ENCODE data around the gene LOXHD1.

Gene LOXHD1

DNA sequence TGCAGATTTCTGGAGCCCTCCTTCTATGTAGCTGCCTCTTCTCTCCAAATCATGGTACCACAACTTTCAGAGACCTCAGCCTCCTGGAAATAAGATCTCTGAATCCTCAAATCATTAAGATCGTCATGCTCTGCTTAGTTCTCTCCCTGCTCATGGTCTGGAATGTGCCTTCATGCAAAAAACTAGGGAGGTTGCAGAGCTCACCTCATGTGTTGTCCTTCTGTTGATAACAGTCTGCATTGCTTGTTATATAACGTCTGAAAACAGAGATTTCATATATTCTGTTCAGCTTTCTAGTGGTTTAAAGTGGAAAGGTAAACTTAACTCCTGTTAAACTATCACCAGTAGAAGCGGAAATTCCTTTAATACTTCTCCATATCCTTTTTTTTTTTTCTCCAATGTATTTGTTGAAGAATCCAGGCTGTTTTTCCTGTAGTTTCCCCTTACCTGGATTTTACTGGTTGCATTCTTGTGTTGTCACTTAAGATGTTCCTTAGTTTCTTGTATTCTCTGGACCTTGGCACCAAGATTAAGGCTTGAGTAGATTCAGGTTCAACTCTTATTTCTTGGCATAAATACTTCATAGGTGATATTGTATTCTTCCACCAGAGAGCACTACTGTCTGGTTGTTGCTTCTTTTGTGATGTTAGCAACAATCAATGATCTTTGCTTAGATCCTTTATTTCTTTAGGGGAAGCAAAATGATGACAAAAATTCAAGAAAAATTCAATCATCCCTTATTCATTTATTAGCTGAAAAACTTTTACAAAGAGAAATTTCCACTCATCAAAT, 211.3 kb downstream of the LOXHD1 start:
- DNase-seq (no peak), ATAC-seq (ENCODE audit: insufficient read depth, low read depth) (no peak)
- H3K4me1 ChIP-seq (ENCODE audit: insufficient read depth, low read length): no peaks in the 10 kb centered on the region
- no peak overlapping the region for H3K27ac ChIP-seq (ENCODE audit: low read length)
- no peak overlapping the region for H2AFZ ChIP-seq (ENCODE audit: low read depth, low read length)
- H3K4me2 ChIP-seq (ENCODE audit: insufficient read depth, low read length): no peak overlapping the region
- H3K4me3 ChIP-seq (ENCODE audit: low read depth in 1 of 2, low read length in 2 of 2): no peak overlapping the region
- no peaks in the 10 kb centered on the region for H3K79me2 ChIP-seq (ENCODE audit: insufficient read depth, low read length)
- no peaks in the 10 kb centered on the region for H3K27me3 ChIP-seq (ENCODE audit: insufficient read depth, low read length, poor library complexity)
- no peak for TF ChIP-seq EZH2 (IDR thresholded peaks at IDR 0.05; ENCODE audit: borderline replicate concordance, low read depth, low read length, severe bottlenecking)
- TF ChIP-seq, protein P1, sequence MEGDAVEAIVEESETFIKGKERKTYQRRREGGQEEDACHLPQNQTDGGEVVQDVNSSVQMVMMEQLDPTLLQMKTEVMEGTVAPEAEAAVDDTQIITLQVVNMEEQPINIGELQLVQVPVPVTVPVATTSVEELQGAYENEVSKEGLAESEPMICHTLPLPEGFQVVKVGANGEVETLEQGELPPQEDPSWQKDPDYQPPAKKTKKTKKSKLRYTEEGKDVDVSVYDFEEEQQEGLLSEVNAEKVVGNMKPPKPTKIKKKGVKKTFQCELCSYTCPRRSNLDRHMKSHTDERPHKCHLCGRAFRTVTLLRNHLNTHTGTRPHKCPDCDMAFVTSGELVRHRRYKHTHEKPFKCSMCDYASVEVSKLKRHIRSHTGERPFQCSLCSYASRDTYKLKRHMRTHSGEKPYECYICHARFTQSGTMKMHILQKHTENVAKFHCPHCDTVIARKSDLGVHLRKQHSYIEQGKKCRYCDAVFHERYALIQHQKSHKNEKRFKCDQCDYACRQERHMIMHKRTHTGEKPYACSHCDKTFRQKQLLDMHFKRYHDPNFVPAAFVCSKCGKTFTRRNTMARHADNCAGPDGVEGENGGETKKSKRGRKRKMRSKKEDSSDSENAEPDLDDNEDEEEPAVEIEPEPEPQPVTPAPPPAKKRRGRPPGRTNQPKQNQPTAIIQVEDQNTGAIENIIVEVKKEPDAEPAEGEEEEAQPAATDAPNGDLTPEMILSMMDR (IDR thresholded peaks at IDR 0.05; ENCODE audit: borderline replicate concordance, extremely low read depth, low read length, poor library complexity, severe bottlenecking): no peak
- peaks cover 27% of the 10 kb centered on the region for H3K36me3 ChIP-seq (ENCODE audit: insufficient read depth, low read length)
- peaks cover 8% of the 10 kb centered on the region for H3K9me3 ChIP-seq (ENCODE audit: insufficient read depth, low read length, severe bottlenecking)
- no peak overlapping the region for H3K9ac ChIP-seq (ENCODE audit: low read depth, low read length)
- H4K20me1 ChIP-seq (ENCODE audit: insufficient read depth, low read length): no peaks in the 10 kb centered on the region

DNA sequence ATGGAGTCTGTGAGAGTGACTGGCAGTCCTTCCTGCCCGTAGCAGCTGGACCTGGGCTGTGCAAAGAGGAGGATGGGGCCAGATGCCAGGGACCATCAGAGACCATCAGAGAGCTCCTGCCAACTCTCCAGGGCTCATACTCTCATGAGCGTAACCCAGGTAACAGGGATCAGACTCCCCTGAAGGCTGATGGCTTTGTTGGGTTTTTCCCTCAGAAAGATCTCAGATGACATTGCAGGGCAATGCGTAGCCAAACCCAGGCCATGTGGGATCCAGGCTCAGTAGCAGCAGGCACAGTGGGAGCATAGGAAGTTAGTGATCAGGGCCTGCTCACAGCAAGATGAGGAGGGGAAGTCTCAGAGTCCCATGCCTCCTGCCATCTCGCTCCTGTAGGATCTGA, 218.0 kb downstream of the LOXHD1 start:
- Histone ChIP-seq H2AFZ (ENCODE audit: low read depth, low read length) (no peak overlapping the region), H3K4me1 (ENCODE audit: insufficient read depth, low read length) (peaks cover 3% of the 10 kb centered on the region; the same call in 1 of the 2 replicates), H3K79me2 (ENCODE audit: insufficient read depth, low read length) (no peaks in the 10 kb centered on the region), H3K36me3 (ENCODE audit: insufficient read depth, low read length) (no peaks in the 10 kb centered on the region), H3K4me3 (ENCODE audit: low read depth in 1 of 2, low read length in 2 of 2) (no peak overlapping the region), H3K9me3 (ENCODE audit: insufficient read depth, low read length, severe bottlenecking) (no peaks in the 10 kb centered on the region), H3K9ac (ENCODE audit: low read depth, low read length) (no peak overlapping the region), H3K27ac (ENCODE audit: low read length) (no peak overlapping the region), H3K4me2 (ENCODE audit: insufficient read depth, low read length) (no peak overlapping the region), H3K27me3 (ENCODE audit: insufficient read depth, low read length, poor library complexity) (no peaks in the 10 kb centered on the region), H4K20me1 (ENCODE audit: insufficient read depth, low read length) (no peaks in the 10 kb centered on the region)
- DNase-seq (no peak), ATAC-seq (ENCODE audit: insufficient read depth, low read depth) (no peak)
- no peak for TF ChIP-seq EZH2 (IDR thresholded peaks at IDR 0.05; ENCODE audit: borderline replicate concordance, low read depth, low read length, severe bottlenecking)
- TF ChIP-seq, protein P1 (IDR thresholded peaks at IDR 0.05; ENCODE audit: borderline replicate concordance, extremely low read depth, low read length, poor library complexity, severe bottlenecking): no peak

DNA sequence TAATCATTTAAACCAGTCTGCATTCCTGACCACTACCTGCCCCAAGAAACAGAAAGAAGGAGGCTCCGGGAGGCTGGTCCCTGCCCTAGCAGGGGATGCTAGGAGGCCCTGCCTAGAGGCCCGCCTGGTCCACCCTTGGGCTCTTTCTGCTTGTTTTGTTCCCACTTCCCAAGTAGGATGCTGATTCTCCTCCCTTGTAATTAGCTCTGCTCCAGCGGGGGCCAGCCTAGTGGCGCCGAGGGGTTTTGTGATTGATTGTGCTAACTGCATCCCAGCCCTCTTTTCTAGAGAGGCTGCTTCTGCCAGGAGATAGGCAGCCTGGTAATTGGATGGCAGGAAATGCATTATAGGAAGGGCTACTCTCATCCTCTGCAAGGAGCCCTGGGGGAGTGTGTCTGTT, 220.0 kb downstream of the LOXHD1 start:
- Histone ChIP-seq H3K79me2 (ENCODE audit: insufficient read depth, low read length) (no peaks in the 10 kb centered on the region), H3K27ac (ENCODE audit: low read length) (no peak overlapping the region), H4K20me1 (ENCODE audit: insufficient read depth, low read length) (no peaks in the 10 kb centered on the region), H3K9ac (ENCODE audit: low read depth, low read length) (no peak overlapping the region), H3K36me3 (ENCODE audit: insufficient read depth, low read length) (no peaks in the 10 kb centered on the region; the same call in 1 of the 2 replicates), H2AFZ (ENCODE audit: low read depth, low read length) (no peak overlapping the region), H3K27me3 (ENCODE audit: insufficient read depth, low read length, poor library complexity) (no peaks in the 10 kb centered on the region), H3K4me3 (ENCODE audit: low read depth in 1 of 2, low read length in 2 of 2) (no peak overlapping the region), H3K4me2 (ENCODE audit: insufficient read depth, low read length) (no peak overlapping the region), H3K4me1 (ENCODE audit: insufficient read depth, low read length) (peaks cover 3% of the 10 kb centered on the region; the same call in 1 of the 2 replicates), H3K9me3 (ENCODE audit: insufficient read depth, low read length, severe bottlenecking) (no peaks in the 10 kb centered on the region)
- ATAC-seq (ENCODE audit: insufficient read depth, low read depth) (no peak), DNase-seq (no peak)
- TF ChIP-seq, protein P1 (IDR thresholded peaks at IDR 0.05; ENCODE audit: borderline replicate concordance, extremely low read depth, low read length, poor library complexity, severe bottlenecking): no peak
- no peak for TF ChIP-seq EZH2 (IDR thresholded peaks at IDR 0.05; ENCODE audit: borderline replicate concordance, low read depth, low read length, severe bottlenecking)
